ENCODE measurements around the gene DIP2C. TPM values are rescaled to one million over a fixed set of nuclear protein-coding genes. Genes with fewer than 3 reads are reported as not detected.
"Not testable (repeated sequence)": the region's sequence is repeated elsewhere in the genome, so short reads cannot be mapped to it uniquely, and the experiment has no call there.

DIP2C gene
- total RNA-seq, 2 experiments from 2014 or later = 0.22 to 0.54 TPM

DNA sequence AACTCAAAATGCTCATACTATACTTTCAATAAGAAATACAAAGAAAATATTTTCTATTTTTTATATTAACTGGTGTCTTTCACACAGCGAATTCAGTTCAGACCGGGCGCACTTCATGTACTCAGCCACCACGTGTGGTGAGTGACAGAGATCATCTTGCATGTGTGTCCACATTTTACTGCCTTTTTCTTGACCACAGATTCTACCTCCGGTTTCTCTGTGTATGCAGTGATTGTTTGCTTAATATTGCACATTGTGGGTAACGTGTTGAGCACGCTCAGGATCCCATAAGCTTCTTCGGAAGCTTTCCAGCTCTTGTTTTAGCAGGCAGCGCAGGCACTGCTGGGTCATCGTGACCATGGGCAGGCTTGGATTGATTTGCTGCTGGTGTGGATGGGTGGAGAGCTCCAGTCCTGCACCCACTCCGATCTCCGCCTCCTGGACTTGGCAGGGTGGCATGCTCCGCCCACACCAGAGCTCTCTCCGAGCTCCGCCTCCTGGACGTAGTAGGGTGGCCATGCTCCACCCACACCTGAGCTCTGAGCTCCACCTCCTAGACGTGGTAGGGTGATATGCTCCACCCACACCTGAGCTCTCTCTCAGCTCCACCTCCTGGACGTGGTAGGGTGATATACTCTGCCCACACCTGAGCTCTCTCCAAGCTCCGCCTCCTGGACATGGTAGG is 253.3 kb downstream of the DIP2C start:
- H3K9me3 Mint-ChIP-seq = peaks cover 7% of the 10 kb centered on the region
- H3K4me3 Mint-ChIP-seq = no peak overlapping the region
- peaks cover 9% of the 10 kb centered on the region for H3K27me3 Mint-ChIP-seq
- H3K27ac Mint-ChIP-seq = no peak overlapping the region
- H3K36me3 Mint-ChIP-seq = no peaks in the 10 kb centered on the region
- H3K4me1 Mint-ChIP-seq = peaks cover 22% of the 10 kb centered on the region
- no peak for DNase-seq

DNA sequence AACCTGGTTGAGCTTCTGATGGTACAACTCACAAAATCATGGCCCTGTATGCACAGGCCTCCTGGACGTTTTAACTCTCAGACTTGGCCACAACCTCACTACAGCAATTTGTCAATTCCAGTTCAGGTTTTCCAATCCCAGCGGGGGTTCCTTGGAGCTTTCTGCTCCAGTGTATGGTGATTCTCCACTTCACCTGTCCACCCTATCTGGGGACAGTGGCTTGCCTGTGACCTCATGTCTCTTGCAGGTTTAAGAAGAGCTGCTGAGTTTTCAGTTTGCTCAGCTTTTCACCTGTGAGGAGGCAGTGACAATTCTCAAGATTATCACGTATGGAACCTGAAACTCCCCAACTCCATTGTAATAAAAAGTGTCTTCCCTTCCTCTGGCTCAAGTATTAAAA is 254.1 kb downstream of the DIP2C start:
- Mint-ChIP-seq H3K9me3 (peaks cover 7% of the 10 kb centered on the region), H3K36me3 (no peaks in the 10 kb centered on the region), H3K27me3 (peaks cover 9% of the 10 kb centered on the region), H3K4me3 (no peak overlapping the region), H3K27ac (no peak overlapping the region), H3K4me1 (peaks cover 22% of the 10 kb centered on the region)
- no peak for DNase-seq

- H3K27ac Mint-ChIP-seq = no peak overlapping the region
- DNase-seq = no peak
- peaks cover under 1% of the 10 kb centered on the region for H3K27me3 Mint-ChIP-seq
- no peak overlapping the region for H3K4me3 Mint-ChIP-seq
- H3K4me1 Mint-ChIP-seq = peaks cover 9% of the 10 kb centered on the region
- no peaks in the 10 kb centered on the region for H3K36me3 Mint-ChIP-seq
- H3K9me3 Mint-ChIP-seq = peaks cover 7% of the 10 kb centered on the region
Measured at GRCh38 chr10:429696-430095, 259.8 kb downstream of the DIP2C start.

DNA sequence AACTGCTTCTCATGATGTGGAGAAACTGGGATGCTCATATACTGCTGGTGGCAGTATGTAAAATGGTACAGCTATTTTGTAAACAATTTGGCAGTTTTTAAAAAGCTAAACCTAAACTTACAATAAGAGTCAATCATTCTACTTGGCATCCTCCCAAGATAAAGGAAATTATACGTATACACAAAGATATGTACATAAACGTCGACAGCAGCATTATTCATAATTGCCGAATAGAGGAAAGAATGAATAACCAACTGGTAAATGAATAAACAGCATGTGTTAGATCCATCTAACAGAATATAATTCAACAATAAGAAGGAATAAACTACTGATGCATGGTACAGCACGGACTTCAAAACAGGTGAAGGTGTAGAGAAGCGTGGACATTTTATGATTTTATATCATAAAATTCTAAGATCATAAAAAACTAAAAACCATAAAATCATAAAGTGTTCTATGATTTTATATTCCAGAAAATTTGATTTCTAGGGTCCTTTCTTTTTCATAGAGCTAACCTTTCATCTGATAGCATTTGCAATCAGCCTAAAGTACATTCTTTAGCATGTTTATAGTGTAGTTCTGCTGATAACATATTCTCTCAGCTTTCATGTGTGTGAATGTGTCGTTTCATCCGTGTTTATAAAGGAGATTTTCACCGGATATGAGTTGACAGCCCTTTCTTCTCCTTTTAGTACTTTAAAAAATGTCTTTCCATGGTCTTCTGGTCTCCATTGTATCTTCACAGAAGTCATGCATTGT is 261.5 kb downstream of the DIP2C start:
- H3K36me3 Mint-ChIP-seq = no peaks in the 10 kb centered on the region
- no peaks in the 10 kb centered on the region for H3K27me3 Mint-ChIP-seq
- peaks cover 5% of the 10 kb centered on the region for H3K4me1 Mint-ChIP-seq
- H3K4me3 Mint-ChIP-seq = no peak overlapping the region
- H3K9me3 Mint-ChIP-seq = peaks cover 7% of the 10 kb centered on the region
- no peak overlapping the region for H3K27ac Mint-ChIP-seq
- DNase-seq = no peak

DNA sequence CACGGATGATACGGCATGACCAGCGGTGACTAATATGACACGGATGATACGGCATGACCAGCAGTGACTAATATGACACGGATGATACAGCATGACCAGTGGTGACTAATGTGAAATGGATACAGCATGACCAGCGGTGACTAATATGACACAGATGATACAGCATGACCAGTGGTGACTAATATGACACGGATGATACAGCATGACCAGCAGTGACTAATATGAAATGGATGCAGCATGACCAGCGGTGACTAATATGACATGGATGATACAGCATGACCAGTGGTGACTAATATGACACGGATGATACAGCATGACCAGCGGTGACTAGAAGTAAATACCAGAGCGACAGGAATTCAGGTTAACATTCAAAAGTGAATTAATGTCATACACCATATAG is 264.1 kb downstream of the DIP2C start:
- H3K9me3 Mint-ChIP-seq, H3K4me3 Mint-ChIP-seq, DNase-seq: not testable (repeated sequence)

DNA sequence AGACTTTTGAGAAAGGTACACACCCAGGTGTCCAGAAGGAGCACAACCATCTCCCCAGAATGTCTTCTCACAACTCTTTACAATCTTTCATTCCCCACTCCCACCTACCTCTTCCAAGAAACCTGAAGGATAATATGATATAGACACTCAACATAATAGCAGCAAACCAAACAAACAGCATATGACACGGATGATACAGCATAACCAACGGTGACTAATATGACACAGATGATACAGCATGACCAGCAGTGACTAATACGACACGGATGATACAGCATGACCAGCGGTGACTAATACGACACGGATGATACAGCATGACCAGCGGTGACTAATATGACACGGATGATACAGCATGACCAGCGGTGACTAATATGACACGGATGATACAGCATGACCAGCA is 264.7 kb downstream of the DIP2C start:
- not testable (repeated sequence) for H3K9me3 Mint-ChIP-seq, H3K4me1 Mint-ChIP-seq, H3K27me3 Mint-ChIP-seq, H3K27ac Mint-ChIP-seq, H3K36me3 Mint-ChIP-seq, DNase-seq, H3K4me3 Mint-ChIP-seq

More for the DNA sequence above, 264.1 kb downstream of the DIP2C start:
- H3K27ac Mint-ChIP-seq, H3K4me1 Mint-ChIP-seq, H3K36me3 Mint-ChIP-seq, H3K27me3 Mint-ChIP-seq: not testable (repeated sequence)

DNA sequence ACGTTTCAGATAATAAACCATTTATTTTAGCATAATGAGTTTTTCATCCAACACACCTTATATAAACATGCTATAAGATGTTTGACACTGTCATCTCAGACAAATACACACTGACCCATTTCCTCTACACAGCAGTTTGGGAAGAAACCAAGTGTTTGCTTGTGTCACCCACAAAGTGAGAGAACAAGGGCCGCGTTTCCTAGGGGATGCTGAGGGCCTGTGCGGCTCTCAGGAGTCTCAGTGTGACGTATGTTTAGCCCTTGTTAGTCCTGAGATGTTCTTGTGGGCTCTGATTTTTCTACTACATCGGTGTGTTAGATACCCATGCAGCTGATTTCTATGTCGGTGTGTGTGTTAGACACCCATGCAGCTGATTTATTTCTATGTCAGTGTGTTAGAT is 266.3 kb downstream of the DIP2C start:
- Mint-ChIP-seq H3K4me1 (peaks cover 4% of the 10 kb centered on the region), H3K4me3 (no peak overlapping the region), H3K27me3 (no peaks in the 10 kb centered on the region), H3K36me3 (no peaks in the 10 kb centered on the region), H3K9me3 (no peaks in the 10 kb centered on the region), H3K27ac (no peak overlapping the region)
- DNase-seq = no peak

- no peaks in the 10 kb centered on the region for H3K36me3 Mint-ChIP-seq
- DNase-seq = no peak
- no peaks in the 10 kb centered on the region for H3K27me3 Mint-ChIP-seq
- peaks cover 4% of the 10 kb centered on the region for H3K4me1 Mint-ChIP-seq
- no peak overlapping the region for H3K4me3 Mint-ChIP-seq
- H3K9me3 Mint-ChIP-seq = no peaks in the 10 kb centered on the region
- H3K27ac Mint-ChIP-seq = no peak overlapping the region
Measured at GRCh38 chr10:422675-423074, 266.8 kb downstream of the DIP2C start.

GRCh38 chr10:422241-422640 is 267.2 kb downstream of the DIP2C start:
- H3K36me3 Mint-ChIP-seq = no peaks in the 10 kb centered on the region
- no peak overlapping the region for H3K4me3 Mint-ChIP-seq
- no peak overlapping the region for H3K27ac Mint-ChIP-seq
- no peaks in the 10 kb centered on the region for H3K9me3 Mint-ChIP-seq
- no peaks in the 10 kb centered on the region for H3K27me3 Mint-ChIP-seq
- DNase-seq = no peak
- peaks cover 4% of the 10 kb centered on the region for H3K4me1 Mint-ChIP-seq

DNA sequence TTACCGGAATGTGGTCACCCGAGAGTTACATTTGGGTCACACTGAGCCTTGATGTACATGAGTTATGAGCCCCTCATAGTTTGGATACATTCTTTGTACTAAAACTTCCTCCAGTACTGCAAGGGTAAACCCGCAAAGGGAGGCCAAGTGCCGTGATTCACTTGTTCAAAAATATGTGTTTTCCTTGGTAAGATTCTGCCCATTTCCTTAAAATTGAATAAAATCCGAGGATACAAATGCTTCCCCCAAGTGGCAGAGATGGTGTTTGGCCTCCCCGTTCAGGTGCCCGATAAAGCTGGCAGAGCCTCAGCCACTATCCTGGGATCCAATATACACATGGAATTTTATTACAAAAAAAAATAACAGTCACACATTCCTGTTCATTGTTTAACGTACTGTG is 268.3 kb downstream of the DIP2C start:
- H3K9me3 Mint-ChIP-seq = no peaks in the 10 kb centered on the region

DNA sequence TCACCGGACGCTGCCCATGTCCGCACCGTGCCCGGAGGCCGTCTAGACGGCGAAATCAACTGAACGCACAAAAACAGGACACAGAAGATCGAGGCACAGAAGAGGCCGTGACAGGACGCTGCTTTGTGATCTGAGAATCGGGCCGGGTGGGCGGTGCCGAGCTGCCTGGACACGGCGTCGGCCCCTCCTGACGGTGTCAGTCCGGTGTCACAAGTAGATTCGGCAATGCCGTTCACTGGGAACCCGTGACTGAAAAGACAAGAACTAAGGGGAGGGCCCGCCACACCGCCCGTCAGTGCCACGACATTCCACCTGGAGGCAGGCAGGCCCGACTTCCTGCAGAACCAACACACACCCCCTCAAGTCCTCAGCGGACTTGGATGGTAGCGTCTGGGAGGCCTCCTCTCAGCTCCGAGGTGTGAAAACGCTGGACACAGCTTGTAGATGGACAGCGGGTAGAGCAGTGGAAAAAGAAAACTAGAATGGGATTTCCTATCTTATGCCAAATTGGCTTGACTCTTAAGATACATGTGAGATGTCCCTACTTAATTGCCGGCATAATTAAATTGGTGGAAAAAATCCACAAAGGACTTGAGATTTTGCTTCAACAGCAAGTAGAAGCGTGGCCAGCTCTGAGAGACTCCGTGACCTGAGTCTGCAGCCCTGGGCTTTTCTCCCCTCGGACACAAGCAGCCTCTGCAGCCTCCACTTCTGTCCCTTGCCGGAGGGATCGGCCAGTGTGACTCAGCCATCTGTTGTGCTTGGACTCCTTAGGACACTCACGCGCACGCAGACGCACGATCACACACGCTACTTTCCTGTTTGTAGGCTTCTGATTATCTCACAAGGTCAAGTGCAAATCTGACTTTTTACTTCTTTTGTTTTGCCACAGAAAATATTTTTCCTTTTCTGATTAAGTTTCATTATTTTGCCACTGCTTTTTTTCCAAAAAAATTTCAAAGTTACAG is 269.0 kb downstream of the DIP2C start:
- H3K27ac Mint-ChIP-seq = no peak overlapping the region
- no peaks in the 10 kb centered on the region for H3K4me1 Mint-ChIP-seq
- no peaks in the 10 kb centered on the region for H3K27me3 Mint-ChIP-seq
- DNase-seq = no peak
- H3K36me3 Mint-ChIP-seq = no peaks in the 10 kb centered on the region
- no peak overlapping the region for H3K4me3 Mint-ChIP-seq
- H3K9me3 Mint-ChIP-seq = no peaks in the 10 kb centered on the region

More for the DNA sequence above, 268.3 kb downstream of the DIP2C start:
- Mint-ChIP-seq H3K27me3 (no peaks in the 10 kb centered on the region), H3K36me3 (no peaks in the 10 kb centered on the region), H3K27ac (no peak overlapping the region), H3K4me3 (no peak overlapping the region), H3K4me1 (peaks cover 1% of the 10 kb centered on the region)
- no peak for DNase-seq

DNA sequence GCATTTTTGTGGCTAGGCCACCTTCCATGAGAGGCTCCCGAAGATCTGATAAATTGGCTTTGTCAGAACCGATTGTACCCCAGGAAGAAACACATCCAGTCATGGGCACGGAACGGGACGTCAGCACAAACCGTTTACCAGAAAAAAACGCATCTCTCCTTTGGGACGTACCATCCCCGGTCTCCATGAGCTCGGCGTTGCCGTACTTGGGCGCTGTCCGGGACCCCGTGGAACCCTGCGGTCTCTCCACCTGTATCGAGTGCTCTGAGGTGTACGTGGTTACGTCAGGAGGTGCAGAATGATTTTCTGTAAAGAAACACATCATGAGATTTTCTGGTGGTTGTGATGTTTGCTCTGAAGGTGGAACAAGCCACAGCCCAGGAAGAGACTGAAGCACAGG is 270.6 kb downstream of the DIP2C start:
- Mint-ChIP-seq H3K27me3 (no peaks in the 10 kb centered on the region), H3K9me3 (no peaks in the 10 kb centered on the region), H3K27ac (no peak overlapping the region), H3K4me3 (no peak overlapping the region), H3K4me1 (no peaks in the 10 kb centered on the region), H3K36me3 (no peaks in the 10 kb centered on the region)
- DNase-seq = no peak

DNA sequence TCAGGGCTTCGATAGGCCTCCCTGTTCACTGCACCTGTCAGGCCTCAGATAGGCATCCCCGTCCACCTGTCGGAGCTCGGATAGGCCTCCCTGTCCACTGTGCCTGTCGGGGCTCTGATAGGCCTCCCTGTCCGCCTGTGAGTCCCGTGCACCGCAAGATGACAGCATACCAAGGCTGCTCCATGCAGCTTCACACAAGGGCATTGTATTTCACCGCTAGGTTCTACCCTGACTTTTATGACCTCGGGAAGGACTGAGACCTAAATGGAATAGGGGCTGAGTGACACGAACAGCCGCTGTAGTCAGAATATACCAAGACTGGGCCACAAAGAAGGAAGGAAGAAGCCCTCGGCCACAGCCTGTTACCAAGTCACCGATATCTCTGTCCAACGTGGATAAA is 271.2 kb downstream of the DIP2C start:
- Mint-ChIP-seq H3K4me3 (no peak overlapping the region), H3K27ac (no peak overlapping the region), H3K27me3 (no peaks in the 10 kb centered on the region), H3K4me1 (no peaks in the 10 kb centered on the region), H3K9me3 (no peaks in the 10 kb centered on the region), H3K36me3 (no peaks in the 10 kb centered on the region)
- no peak for DNase-seq

DNA sequence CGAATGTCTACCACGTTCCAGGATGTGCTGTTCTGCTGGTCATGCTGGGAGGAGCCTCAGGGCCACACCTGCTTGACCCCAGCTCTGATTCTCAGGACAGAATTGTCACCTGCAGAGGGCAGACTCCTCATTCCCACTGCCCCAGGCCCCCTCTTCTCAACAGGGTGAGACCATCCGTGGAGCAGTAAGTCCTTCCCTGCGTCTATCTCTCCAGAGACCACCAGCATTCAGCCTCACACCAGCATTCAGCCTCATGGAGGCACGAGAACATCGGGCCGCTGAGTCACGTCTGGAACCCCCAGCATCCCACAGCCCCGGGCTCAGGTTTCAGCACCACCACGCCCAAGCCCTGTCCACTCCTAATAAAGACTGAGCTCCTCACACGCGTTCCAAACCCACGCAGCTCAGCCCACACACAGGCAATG is 273.4 kb downstream of the DIP2C start:
- Mint-ChIP-seq H3K4me3 (no peak overlapping the region), H3K9me3 (no peaks in the 10 kb centered on the region), H3K4me1 (no peaks in the 10 kb centered on the region), H3K36me3 (no peaks in the 10 kb centered on the region), H3K27me3 (no peaks in the 10 kb centered on the region), H3K27ac (no peak overlapping the region)
- DNase-seq = no peak

GRCh38 chr10:413662-414071 is 275.8 kb downstream of the DIP2C start:
- no peaks in the 10 kb centered on the region for H3K9me3 Mint-ChIP-seq
- no peak overlapping the region for H3K27ac Mint-ChIP-seq
- H3K4me1 Mint-ChIP-seq = no peaks in the 10 kb centered on the region
- H3K27me3 Mint-ChIP-seq = no peaks in the 10 kb centered on the region
- H3K36me3 Mint-ChIP-seq = no peaks in the 10 kb centered on the region
- DNase-seq = no peak
- no peak overlapping the region for H3K4me3 Mint-ChIP-seq
